HG02588 (cell line): Measurements from ENCODE around the gene PDE6C.
A peak's percentile ranks its signal among the peaks of the same experiment; 100 is the strongest.

Source experiments
- ATAC-seq: cut with Tn5 transposase; IDR thresholded peaks from one replicate; pipeline ENCODE4 v1.9.1; 2021; ENCODE audit warnings: mild to moderate bottlenecking, moderate library complexity; ENCODE audit not compliant: unreplicated experiment

Gene PDE6C

DNA sequence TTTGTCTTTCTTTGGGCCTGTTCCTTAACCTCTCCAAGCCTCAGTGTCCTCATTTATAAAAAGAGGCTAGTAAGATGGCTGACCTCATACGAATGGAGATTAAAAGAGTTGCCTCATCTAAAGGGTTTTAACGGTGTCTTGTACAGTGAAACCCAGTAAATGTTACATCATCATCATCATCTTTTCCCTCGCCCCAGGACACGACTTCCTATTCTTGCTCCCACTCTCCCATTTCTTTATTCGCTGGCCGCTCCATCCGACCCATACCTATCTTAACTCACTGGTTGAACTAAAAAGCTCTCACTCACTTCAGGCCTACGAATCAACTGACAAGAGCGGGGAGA, 89.5 kb downstream of the PDE6C start:
- peak; percentile 21 for ATAC-seq

DNA sequence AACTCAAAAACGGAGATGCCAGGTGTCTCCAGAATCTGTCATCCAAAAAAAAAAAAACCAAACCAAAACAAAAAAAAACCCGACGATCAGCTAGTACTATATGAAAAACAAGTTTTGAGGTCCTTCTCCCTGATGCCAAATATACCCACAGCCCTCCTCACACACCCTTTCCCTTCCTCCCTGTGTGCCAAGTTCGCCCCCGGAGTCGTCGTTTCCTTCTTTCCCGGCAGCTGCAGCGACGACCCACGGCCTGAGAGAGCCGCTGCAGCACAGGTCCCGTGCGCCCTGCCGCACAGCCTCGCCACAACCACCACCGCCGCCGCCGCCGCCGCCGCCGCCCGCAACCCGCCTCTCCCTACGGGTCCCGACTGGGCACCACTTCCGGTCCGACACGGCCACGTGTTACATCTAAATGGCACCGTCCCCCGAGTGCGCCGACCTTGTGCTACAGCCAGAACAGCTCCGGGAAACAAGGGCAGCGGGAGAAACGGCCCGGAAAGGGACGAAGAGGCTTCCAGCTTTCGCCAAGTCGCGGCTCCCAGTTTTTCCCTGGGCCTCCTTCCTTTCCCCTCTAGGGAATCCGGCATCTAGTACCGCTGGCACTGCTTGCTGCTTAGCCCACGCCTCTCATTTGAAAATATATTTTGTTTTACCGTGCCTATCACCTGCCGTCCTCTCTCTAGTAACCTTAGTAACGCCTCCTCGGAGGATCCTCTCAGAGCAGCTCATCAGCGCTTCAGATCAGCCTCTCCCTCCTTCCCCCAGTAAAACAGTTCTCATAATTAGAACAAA, 90.1 kb downstream of the PDE6C start, which contains the start of gene FRA10AC1:
FRA10AC1 (minus strand) TSS at position 383 of the 792 bp plus-strand sequence. CDS start 2,486 bp downstream, outside the sequence.
- ATAC-seq, result peak; percentile 83

DNA sequence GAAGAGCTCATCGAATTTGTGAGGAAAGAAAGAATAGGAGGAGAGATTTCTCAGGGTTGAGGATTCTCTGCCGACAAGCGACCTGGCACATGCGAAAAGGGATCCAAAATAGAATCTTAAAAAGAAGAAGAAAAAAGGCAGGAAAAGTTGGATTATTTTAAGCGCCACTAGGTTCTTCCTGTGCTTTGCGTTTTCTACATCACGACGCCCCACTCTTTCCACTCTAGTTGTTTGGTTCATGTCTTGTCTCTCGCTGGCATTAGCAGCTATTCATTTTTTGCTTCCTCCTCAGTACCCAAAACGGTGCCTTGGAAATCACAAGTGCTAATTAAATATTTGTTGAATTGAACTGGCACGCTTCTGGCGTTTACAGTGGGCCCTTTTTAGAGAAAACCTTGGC, 90.7 kb downstream of the PDE6C start:
- ATAC-seq, result peak; percentile 7

DNA sequence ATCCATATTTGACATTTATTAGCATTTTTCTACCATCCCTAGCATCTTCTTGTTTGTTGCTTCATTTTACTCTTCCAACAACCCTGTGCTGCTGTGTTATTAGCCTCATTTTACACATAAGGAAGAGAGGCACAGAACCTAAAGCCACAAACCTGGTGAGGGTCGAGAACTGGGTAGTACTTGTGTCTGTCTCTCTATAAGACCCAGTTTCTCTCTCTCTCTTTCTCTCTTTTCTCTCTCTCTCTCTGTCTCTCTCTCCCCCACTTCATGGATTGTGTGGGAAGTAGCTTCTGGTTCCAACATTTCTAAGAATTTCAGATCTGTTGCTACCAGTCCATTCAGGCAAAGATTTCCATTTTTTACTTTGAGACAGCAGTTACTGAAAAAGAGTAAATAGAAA, 91.5 kb downstream of the PDE6C start:
- no peak for ATAC-seq

DNA sequence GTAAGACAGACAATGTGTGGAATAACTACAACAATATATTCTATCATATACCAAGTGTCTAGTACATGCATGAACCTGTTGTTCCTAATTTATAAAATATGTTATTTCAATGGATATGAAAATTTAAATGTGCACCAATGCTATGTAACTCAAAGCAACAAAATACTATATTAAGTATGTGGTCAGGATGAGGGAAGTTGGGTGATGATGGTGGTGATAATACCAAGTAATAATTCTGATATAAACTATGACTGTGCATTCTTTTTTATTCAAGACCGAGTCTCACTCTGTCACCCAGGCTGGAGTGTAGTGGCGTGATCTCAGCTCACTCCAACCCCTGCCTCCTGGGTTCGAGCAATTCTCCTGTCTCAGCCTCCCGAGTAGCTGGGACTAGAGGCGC, 92.1 kb downstream of the PDE6C start:
- ATAC-seq, result no peak

- no peak for ATAC-seq
Measured at GRCh38 chr10:93707623-93708022, 95.3 kb downstream of the PDE6C start.

GRCh38 chr10:93710333-93710909, 98.1 kb downstream of the PDE6C start:
- no peak for ATAC-seq

- ATAC-seq, result no peak
Measured at GRCh38 chr10:93711891-93712290, 99.6 kb downstream of the PDE6C start.

GRCh38 chr10:93712593-93712992, 100.3 kb downstream of the PDE6C start:
- no peak for ATAC-seq

GRCh38 chr10:93715345-93715744, 103.0 kb downstream of the PDE6C start:
- peak; percentile 95 for ATAC-seq
